ENCODE data around the gene COPS8.

Gene COPS8

DNA sequence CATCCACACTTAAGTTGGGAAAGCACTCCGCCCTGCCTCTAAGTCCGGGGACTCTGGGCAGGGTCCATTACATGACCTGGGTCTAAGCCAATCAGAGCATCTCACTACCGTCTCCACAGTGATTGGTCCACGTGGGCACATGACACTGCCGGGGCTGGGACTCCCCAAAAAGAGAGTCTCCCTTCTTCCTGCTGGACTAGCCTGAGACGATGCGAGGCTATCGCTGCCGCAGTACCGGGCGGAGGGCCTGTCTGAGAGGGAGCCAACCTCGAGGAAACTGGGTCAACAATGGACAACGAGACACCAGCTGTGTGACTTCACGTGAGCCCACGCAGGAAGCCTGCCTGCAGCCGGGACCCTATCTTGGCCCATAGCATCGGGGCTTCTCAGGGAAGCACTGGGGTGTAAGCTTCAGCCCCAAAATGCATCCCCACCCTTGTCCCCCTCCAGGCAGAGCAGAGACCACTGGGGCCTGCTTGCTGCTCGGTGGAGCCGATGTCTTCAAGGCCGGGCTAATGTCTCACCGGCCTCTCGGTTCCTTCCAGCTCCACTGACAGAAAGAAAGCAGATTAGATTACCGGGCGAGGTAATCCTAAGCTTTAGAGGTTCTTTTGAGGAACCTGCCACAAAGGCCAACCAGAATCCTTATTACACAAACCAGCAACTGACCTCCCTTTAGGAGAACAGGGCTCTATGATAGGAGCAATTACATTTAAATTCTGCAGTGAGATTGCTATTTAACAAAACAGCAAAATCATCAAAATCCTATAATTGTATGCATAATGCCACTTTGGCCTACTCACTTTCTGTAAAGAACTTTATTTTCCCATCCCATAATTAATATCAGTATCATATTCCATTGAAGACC lies 21.3 kb upstream of the COPS8 start:
- no peak for DNase-seq (ENCODE audit: low read depth)
- TF ChIP-seq, protein P1, sequence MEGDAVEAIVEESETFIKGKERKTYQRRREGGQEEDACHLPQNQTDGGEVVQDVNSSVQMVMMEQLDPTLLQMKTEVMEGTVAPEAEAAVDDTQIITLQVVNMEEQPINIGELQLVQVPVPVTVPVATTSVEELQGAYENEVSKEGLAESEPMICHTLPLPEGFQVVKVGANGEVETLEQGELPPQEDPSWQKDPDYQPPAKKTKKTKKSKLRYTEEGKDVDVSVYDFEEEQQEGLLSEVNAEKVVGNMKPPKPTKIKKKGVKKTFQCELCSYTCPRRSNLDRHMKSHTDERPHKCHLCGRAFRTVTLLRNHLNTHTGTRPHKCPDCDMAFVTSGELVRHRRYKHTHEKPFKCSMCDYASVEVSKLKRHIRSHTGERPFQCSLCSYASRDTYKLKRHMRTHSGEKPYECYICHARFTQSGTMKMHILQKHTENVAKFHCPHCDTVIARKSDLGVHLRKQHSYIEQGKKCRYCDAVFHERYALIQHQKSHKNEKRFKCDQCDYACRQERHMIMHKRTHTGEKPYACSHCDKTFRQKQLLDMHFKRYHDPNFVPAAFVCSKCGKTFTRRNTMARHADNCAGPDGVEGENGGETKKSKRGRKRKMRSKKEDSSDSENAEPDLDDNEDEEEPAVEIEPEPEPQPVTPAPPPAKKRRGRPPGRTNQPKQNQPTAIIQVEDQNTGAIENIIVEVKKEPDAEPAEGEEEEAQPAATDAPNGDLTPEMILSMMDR (IDR thresholded peaks at IDR 0.05; ENCODE audit: low read depth, low read length, missing control alignments), result no peak
- H3K4me3 ChIP-seq (ENCODE audit: low read depth, low read length), result no peak overlapping the region

DNA sequence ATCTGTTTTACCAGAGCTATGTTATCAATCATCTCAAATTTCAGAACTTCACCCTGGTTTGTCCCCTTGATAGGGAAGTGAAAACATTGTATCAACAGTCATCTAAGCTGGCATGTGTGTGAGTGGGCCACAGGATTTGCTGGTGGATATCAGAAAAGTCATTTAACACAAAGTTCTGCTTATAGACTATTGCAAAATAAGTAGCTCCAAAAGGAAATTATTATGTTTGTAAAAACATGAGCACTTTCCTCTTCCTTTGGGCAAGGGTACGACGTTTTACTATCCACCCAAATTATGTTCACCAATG lies 20.7 kb upstream of the COPS8 start:
- no peak overlapping the region for H3K4me3 ChIP-seq (ENCODE audit: low read depth, low read length)

DNA sequence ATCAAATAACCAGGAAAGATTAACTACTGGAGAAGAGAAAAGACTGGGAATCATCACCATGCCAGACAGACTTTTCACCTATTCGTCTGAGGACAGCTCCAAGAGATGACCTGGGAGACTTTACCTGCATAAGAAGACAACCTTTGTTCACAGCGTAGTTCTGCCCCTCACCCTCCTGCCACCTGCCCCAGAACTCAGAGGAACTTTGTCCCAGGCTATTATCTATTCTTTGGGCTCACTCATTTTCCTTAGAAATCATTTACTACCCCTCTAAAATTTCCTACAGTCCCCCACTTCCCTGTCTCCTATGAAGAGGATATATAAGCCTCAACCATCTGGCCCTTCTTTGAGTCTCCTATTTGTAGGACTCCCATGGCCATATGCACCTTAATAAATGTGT lies 19.3 kb upstream of the COPS8 start:
- no peak for DNase-seq (ENCODE audit: low read depth)
- TF ChIP-seq, protein P1 (IDR thresholded peaks at IDR 0.05; ENCODE audit: low read depth, low read length, missing control alignments), result no peak
- H3K4me3 ChIP-seq (ENCODE audit: low read depth, low read length), result no peak overlapping the region

More for the DNA sequence above, 20.7 kb upstream of the COPS8 start:
- no peak for DNase-seq (ENCODE audit: low read depth)
- TF ChIP-seq, protein P1 (IDR thresholded peaks at IDR 0.05; ENCODE audit: low read depth, low read length, missing control alignments), result no peak

DNA sequence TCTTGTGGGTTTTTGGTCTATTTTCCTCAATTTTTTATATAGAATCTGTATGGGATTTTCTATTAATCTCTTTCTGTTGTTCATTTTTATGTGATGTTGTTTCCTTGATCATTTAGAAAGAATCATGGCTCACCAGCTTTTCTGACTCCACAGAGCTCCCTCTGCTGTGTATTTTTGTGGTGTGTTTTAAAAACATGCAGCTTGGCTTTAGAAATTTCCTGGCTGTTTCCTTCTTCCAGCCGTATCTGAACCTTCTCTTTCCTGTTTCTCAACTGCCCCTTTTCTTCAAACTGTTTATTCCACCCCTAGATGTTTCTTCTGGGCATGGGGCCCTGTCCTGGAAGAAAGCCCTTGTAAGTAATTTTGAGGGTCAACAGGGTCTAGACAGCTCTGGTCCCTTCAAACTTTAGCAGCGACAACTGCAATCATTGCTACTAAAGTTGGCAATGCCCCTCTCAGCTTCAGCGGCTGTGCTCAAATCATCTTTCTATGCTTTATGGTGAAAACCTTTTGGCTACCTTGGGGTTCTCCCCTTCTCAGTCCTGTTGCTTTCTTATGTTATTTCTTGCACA lies 17.6 kb upstream of the COPS8 start:
- no peak for DNase-seq (ENCODE audit: low read depth)
- TF ChIP-seq, protein P1 (IDR thresholded peaks at IDR 0.05; ENCODE audit: low read depth, low read length, missing control alignments), result no peak
- H3K4me3 ChIP-seq (ENCODE audit: low read depth, low read length), result no peak overlapping the region

DNA sequence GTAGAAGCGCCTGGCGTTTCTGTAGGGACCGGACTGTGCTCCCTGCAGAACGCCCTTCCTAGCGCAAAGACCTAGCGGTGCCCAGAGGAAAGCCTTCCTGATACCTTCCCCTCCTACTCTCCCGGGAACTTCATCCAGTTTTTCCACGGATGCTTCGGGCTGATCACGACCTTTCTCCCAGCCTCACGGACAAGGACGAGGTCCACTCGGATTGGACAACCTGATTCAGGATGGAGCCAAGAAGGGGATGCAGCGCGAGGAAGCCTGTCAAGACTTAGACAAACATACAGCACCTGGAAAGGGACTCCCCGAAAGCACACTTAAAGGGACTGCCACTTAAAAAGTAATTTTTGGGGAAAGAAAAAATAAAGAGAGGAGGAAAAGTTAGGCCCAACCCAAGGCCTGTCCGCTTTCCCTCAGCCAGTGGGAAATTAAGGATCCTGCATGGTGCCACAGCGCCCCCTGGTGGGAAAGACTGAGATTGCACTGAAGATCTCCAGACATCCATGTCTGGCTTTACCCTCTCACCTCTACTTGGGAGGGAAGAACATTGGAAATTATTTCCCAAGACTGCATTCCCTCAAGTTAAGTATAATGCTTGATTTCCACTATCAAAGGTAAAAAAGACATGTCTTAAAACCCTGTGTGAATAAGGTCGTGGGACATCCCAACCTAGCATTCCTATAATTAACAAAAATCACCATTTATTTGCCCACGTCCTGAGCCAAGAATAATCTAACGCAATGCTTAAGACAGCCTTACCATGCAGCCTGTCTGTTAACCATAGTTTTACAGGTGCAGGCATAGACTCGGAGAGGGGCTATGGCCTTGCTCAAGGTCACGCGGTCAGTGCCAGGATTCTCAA lies 13.4 kb upstream of the COPS8 start:
- TF ChIP-seq, protein P1 (IDR thresholded peaks at IDR 0.05; ENCODE audit: low read depth, low read length, missing control alignments), result peak; percentile 94
- no peak overlapping the region for H3K4me3 ChIP-seq (ENCODE audit: low read depth, low read length)
- no peak for DNase-seq (ENCODE audit: low read depth)

DNA sequence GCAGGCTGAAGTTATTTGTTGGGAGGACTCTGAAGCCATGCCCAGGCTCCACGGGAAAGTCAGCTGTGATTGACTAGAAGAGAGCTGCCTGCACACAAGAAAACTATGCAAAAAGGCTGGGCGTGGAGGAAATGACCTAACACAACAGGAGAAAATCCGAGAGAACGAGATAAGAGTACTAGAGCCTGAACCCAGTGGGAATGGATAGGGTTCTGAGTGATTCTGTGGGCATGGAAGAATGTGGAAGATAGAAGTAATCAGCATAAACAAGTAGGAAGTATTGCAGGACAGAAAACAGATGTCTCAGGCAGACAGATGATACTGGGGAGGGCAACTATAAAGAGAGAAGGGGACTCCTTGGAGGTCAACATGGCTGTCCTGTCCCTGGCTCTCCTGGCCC lies 12.1 kb upstream of the COPS8 start:
- TF ChIP-seq, protein P1 (IDR thresholded peaks at IDR 0.05; ENCODE audit: low read depth, low read length, missing control alignments), result no peak
- no peak for DNase-seq (ENCODE audit: low read depth)
- no peak overlapping the region for H3K4me3 ChIP-seq (ENCODE audit: low read depth, low read length)

Measured in GM12864 (cell line).